Endothelial cell (in vitro differentiated cells): Measurements from ENCODE around the gene ANKRD42. TPM values are rescaled to one million over a fixed set of nuclear protein-coding genes. Genes with fewer than 3 reads are reported as not detected.
A peak's percentile ranks its signal among the peaks of the same experiment; 100 is the strongest.

Experiments
- DNase-seq: peaks from one replicate; pipeline ENCODE4 v3.0.0; 2021; ENCODE audit warnings: low spot score
- H3K27ac Mint-ChIP-seq: one replicate; pipeline ENCODE4 v1.8.0; 2021; ENCODE audit warnings: mixed read lengths, inconsistent platforms; ENCODE audit not compliant: unreplicated experiment
- H3K27me3 Mint-ChIP-seq: one replicate; pipeline ENCODE4 v1.8.0; 2021; ENCODE audit warnings: mild to moderate bottlenecking, moderate library complexity, mixed read lengths, inconsistent platforms; ENCODE audit not compliant: unreplicated experiment
- H3K36me3 Mint-ChIP-seq: one replicate; pipeline ENCODE4 v1.8.0; 2021; ENCODE audit warnings: mild to moderate bottlenecking, low read depth, mixed read lengths, inconsistent platforms; ENCODE audit not compliant: unreplicated experiment
- H3K4me1 Mint-ChIP-seq: one replicate; pipeline ENCODE4 v1.8.0; 2021; ENCODE audit warnings: mild to moderate bottlenecking, mixed read lengths, inconsistent platforms; ENCODE audit not compliant: unreplicated experiment
- H3K4me3 Mint-ChIP-seq: one replicate; pipeline ENCODE4 v1.8.0; 2021; ENCODE audit warnings: mild to moderate bottlenecking, mixed read lengths, inconsistent platforms; ENCODE audit not compliant: unreplicated experiment
- H3K9me3 Mint-ChIP-seq: one replicate; pipeline ENCODE4 v1.8.0; 2021; ENCODE audit warnings: mixed read lengths, inconsistent platforms; ENCODE audit not compliant: unreplicated experiment
- total RNA-seq: library from RNA; stranded (reverse); fragmentation: NEBNext Ultra II Directional; extraction: Animal tissue kit (Norgen Biotek cat#: 25700); gene quantifications from one replicate; pipeline ENCODE4 v1.2.1, GENCODE V29; 2021; ENCODE audit not compliant: unreplicated experiment
- TF ChIP-seq, protein P1 (sequence below): fragments of 200-600 bp; sonication (generic); IDR thresholded peaks from one replicate; pipeline ENCODE4 v1.5.0; 2021; ENCODE audit warnings: antibody characterized with exemption; ENCODE audit not compliant: unreplicated experiment

The ANKRD42 gene
- total RNA-seq, 1 donor from 2014 or later: 11.4 TPM

DNA sequence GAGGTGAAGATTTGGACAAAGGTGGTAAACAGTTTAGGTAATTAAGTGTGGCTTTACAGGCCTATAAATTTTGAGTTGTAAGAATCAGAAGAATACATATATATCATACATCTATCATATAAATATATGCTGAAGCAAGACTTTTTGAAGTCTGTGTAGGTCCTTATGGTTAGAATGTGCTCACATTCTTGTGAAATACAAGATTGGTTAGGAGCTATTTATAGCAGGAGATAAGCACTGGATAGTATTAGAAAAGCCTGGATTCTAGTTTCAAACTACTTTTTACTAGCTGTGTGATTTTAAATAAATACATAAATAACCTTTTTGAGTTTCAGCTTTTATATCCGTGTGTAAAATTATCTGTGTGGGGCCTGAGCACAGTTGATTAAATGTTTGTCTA is 42.3 kb downstream of the ANKRD42 start:
- Mint-ChIP-seq H3K27me3 (no peaks in the 10 kb centered on the region), H3K4me1 (no peaks in the 10 kb centered on the region), H3K36me3 (no peaks in the 10 kb centered on the region), H3K27ac (no peak overlapping the region), H3K4me3 (no peak overlapping the region), H3K9me3 (no peaks in the 10 kb centered on the region)
- no peak for DNase-seq
- TF ChIP-seq, protein P1, sequence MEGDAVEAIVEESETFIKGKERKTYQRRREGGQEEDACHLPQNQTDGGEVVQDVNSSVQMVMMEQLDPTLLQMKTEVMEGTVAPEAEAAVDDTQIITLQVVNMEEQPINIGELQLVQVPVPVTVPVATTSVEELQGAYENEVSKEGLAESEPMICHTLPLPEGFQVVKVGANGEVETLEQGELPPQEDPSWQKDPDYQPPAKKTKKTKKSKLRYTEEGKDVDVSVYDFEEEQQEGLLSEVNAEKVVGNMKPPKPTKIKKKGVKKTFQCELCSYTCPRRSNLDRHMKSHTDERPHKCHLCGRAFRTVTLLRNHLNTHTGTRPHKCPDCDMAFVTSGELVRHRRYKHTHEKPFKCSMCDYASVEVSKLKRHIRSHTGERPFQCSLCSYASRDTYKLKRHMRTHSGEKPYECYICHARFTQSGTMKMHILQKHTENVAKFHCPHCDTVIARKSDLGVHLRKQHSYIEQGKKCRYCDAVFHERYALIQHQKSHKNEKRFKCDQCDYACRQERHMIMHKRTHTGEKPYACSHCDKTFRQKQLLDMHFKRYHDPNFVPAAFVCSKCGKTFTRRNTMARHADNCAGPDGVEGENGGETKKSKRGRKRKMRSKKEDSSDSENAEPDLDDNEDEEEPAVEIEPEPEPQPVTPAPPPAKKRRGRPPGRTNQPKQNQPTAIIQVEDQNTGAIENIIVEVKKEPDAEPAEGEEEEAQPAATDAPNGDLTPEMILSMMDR: no peak

- Mint-ChIP-seq H3K36me3 (no peaks in the 10 kb centered on the region), H3K4me1 (no peaks in the 10 kb centered on the region), H3K27me3 (no peaks in the 10 kb centered on the region), H3K27ac (no peak overlapping the region), H3K9me3 (no peaks in the 10 kb centered on the region), H3K4me3 (no peak overlapping the region)
- TF ChIP-seq, protein P1: no peak
- DNase-seq: no peak
Measured at GRCh38 chr11:83238111-83238510, 44.6 kb downstream of the ANKRD42 start.

DNA sequence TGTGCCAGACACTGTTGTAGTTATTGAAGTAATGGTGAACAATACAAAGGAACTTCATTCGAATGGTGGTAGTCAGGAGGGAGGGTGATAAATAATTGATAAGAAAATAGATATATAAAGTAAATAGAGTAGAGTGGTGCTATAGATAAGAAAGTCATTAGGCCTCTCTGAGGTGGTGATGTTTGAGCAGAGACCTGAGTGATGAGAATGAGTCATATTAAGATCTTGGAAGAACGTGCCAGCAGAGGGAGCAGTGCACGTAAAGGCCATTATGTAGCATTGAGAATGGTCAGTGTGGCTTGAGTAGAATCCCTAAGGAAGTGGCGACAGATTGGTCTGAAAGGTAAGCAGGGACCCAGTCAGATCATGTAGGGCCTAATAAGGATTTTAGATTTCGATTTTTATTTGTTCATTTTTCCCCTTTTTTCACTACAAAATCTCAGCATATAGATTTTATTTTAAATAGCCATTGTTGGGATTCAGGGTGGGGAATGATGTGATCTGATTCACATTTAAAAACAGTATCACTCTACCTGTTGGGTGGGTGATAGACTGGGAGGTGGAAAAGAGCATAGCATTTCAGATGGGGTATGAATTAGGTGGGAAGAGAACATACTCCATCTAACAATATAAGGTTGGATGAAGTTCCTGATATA is 47.9 kb downstream of the ANKRD42 start:
- Mint-ChIP-seq H3K36me3 (no peaks in the 10 kb centered on the region), H3K9me3 (no peaks in the 10 kb centered on the region), H3K27me3 (no peaks in the 10 kb centered on the region), H3K27ac (no peak overlapping the region), H3K4me1 (no peaks in the 10 kb centered on the region), H3K4me3 (no peak overlapping the region)
- DNase-seq: peak; percentile 64
- TF ChIP-seq, protein P1: peak; percentile 50

DNA sequence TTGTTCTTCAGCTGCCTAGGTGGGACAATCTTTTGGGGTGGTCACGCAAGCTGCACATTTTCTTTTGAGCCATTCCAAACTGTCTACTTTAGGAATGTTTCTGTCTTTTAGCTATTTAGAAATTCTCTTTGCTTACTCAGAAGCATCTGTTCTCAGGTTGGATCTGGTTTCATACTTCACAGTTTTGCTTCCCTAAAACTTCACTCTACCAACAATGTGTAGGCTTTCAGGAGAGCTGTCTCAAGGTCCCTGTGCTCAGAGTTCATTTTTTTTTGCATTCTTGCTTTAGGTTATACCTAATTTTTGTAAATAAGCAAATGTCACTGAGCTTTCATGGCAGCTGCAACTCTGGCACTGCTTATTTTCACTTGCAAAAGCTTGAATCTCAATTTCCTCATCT is 55.9 kb downstream of the ANKRD42 start:
- Mint-ChIP-seq H3K4me1 (peaks cover 3% of the 10 kb centered on the region), H3K36me3 (no peaks in the 10 kb centered on the region), H3K27me3 (no peaks in the 10 kb centered on the region), H3K4me3 (no peak overlapping the region), H3K27ac (no peak overlapping the region), H3K9me3 (no peaks in the 10 kb centered on the region)
- no peak for DNase-seq
- TF ChIP-seq, protein P1: no peak

DNA sequence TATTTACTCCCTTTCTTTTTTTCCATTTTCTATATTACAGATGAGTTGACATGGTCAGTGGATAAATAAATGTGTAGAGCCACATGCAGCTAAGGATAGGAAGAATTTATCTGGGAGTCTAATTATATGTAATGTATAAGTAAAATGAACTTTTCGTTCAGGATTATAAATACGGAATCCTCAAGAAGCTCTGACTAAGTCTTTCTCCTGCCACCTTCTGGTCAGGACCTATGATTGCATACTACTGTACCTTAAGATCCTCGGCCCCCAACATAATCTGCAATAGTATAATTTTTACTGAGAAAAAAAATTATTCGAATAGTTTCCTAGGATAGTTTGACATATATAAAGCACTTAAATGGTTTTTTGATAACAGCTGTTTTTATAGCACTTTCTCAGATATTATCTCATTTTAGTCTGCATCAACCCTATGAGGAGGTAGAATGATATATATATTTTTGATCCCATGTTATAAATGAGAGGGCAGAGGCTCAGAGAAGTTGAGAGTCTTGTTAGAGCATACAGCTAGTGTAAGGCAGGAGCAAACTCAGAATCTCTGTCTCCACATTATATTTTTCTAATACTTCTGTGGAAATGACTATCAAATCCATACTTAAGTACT is 56.6 kb downstream of the ANKRD42 start:
- Mint-ChIP-seq H3K4me1 (peaks cover 3% of the 10 kb centered on the region), H3K9me3 (no peaks in the 10 kb centered on the region), H3K27me3 (no peaks in the 10 kb centered on the region), H3K4me3 (no peak overlapping the region), H3K27ac (no peak overlapping the region), H3K36me3 (no peaks in the 10 kb centered on the region)
- DNase-seq: no peak
- TF ChIP-seq, protein P1: peak; percentile 74
